Stimulated activated CD8-positive, alpha-beta memory T cell treated with anti-CD3 and anti-CD28 coated beads, Interleukin-4, amount 100 ng/mL, for 1 hour (primary cell): ENCODE data around the gene C22orf23.

Source experiments
- DNase-seq, 2 donors: peaks; one replicate each; pipeline ENCODE4 v3.0.0-alpha.2; 2020; ENCODE audit warnings: low read depth in 2 of 2, low spot score in 1 of 2

Gene C22orf23

GRCh38 chr22:37953437-37954179, at the start of gene C22orf23, which contains the start of gene POLR2F:
Gene C22orf23, minus strand, starts transcription at chr22:37953601. Its CDS starts 452 bp downstream, at chr22:37953149.
Gene POLR2F, plus strand, starts transcription at chr22:37953699. Its CDS starts 89 bp downstream, at chr22:37953788.
- peak; percentile 92 to 95 for DNase-seq

DNA sequence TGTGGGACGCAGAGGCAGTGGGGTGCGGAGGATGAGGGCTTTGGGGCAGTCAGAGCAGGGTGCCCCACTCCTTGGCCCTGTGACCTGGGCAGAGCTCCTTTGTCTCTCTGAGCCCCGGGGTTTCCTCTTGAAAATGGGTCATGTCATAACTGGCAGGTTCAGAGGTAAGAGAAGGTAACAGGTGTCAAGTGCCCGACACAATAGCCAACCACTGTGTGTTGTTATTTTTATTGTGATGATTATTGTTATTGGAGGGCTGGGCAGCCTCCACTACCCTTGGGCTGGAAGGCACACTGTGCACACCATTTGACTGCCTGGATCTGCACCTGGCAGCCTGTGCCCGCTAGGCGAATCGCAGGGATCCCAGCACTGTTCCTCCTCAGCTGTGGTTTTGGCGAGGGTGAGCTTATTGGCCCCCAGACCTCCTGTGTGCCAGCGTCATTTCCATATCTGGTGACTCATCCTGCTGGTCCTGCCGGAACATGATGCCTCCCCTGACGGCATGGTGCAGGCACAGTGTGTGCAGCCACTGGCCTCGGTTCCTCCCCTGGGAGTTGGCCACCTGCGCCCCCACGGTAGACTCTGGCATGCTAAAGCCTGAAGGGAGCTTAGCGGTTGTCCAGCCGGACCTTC, 46.4 kb upstream of the C22orf23 start:
- no peak for DNase-seq

- no peak for DNase-seq
Measured at GRCh38 chr22:37999236-37999635, 45.8 kb upstream of the C22orf23 start.

- DNase-seq, result no peak
Measured at GRCh38 chr22:37998543-37998942, 45.1 kb upstream of the C22orf23 start.

- DNase-seq, result no peak
Measured at GRCh38 chr22:37996515-37997246, 43.3 kb upstream of the C22orf23 start.

DNA sequence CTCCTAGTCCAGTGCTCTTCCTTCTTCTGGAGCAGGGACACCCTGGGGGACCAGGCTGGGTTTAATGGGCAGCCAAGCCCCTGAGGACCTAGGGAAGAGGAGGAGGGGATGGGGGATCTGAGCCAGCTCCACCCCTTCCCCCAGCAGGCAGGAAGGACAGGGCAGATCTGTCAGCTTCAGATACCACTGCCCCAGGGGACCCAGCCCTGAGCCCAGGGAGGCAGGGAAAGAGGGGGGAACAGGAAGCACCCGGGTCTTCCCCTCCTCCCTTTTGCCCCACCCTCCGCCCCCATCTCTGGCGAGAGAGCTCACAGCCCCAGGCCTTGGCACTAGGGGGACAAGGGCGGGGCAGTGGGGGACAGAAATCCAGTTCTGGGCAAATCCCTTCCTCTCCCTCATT, 42.7 kb upstream of the C22orf23 start:
- no peak for DNase-seq

- DNase-seq, result no peak
Measured at GRCh38 chr22:37995460-37995859, 42.1 kb upstream of the C22orf23 start.

DNA sequence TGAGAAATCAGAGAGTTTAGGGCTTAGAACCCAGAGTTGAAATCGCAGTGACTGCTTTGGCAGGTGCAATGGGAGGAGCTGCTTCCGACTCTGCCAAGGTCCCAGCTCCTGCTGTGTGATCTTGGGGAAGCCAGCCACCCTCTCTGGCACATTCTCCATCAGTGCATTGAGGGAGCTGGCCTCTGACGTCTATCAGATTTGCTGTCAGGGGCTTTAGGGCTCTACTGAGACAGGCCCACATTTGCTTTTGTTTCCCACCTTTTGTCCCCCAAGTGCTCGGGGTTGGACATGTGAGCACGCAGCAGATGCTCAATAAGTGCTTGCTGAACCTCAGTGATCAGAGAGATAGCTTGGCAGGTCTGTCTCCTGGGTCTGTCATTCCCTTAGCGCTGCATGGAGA, 41.6 kb upstream of the C22orf23 start:
- DNase-seq, result no peak

DNA sequence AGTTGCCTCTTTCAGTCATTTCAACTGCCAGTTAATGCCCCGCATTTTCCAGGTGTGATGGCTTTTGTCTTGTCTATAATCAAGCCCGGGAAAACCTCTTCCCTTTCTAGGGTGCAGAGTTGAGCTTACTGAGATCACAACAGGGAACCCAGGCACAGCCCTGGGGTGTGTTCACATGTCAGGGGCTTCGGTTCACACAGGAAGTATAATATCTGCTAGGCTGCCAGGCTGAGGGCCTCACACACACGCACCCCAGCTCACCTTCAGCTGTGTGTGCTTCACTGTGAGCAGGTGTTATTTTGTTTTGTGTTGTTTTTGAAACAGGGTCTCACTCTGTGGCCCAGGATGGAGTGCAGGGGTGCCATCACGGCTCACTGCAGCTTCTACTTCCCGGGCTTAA, 40.6 kb upstream of the C22orf23 start:
- DNase-seq, result no peak

DNA sequence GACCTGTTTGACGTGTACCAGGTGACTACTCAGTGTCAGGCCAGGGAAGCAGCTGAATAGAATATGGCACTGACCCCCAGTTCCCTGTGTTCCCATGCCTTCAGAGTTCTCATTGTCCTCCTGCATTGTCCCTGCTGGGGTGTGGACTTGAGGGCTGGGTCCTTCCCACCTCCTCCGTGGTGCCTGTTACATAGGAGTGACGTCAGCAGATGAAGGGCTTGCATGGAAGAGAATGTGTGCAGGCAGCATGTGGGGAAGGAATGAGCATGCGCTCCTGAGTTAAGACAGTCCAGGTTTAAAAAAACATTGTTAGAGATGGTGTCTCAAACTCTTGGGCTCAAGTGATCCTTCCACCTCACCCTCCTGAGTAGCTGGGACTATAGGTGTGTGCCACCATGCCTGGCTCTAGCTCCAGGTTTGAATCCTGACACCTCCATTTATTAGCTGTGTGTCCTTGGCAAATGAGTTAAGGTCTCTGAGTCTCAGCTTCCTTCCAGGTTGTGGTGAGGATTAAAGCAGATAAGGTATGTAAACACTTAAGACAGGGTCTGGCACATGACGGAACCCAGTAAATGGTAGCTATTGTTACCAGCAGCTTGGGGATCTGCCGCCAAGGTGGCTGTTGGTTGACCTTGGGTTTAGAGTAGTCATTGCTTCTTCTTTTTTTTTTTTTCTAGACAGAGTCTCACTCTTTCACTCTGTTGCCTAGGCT, 38.5 kb upstream of the C22orf23 start:
- DNase-seq, result no peak

GRCh38 chr22:37990862-37991261, 37.5 kb upstream of the C22orf23 start:
- no peak for DNase-seq

DNA sequence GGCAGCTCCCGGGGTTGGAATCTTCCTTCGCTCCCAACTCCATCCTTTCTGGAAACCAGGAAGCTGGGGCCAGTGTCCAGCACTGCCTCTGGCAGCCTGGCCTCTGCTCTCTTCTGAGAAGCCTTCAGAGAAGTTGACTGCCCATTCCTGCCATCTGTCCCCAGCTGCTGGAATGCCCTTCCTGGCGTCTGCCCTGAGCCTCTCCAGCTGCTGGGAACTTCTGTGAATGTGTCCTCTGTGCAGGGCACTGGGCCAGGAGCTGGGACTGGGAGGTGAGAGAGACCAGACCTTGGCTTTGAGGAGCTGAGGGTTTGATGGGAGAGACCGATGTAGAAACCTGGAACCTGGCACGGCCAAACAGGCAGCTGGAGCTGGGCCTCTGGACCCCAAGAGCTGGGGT, 36.9 kb upstream of the C22orf23 start:
- no peak for DNase-seq

- no peak for DNase-seq
Measured at GRCh38 chr22:37989146-37990045, 36.0 kb upstream of the C22orf23 start.

- DNase-seq, result no peak
Measured at GRCh38 chr22:37986371-37986770, 33.0 kb upstream of the C22orf23 start.

- no peak for DNase-seq
Measured at GRCh38 chr22:37985751-37986281, 32.4 kb upstream of the C22orf23 start.

- no peak for DNase-seq
Measured at GRCh38 chr22:37985050-37985585, 31.7 kb upstream of the C22orf23 start.

- no peak for DNase-seq
Measured at GRCh38 chr22:37983860-37984791, 30.7 kb upstream of the C22orf23 start, which contains the start of gene SOX10. Gene SOX10, minus strand, starts transcription at chr22:37984555. Its CDS starts 771 bp downstream, at chr22:37983784.
